ENCODE results near the gene CMC2. TPM values are rescaled to one million over a fixed set of nuclear protein-coding genes. Genes with fewer than 3 reads are reported as not detected.

The CMC2 gene
- total RNA-seq, 2 experiments from 2014 or later, result 89.1 to 99.8 TPM

DNA sequence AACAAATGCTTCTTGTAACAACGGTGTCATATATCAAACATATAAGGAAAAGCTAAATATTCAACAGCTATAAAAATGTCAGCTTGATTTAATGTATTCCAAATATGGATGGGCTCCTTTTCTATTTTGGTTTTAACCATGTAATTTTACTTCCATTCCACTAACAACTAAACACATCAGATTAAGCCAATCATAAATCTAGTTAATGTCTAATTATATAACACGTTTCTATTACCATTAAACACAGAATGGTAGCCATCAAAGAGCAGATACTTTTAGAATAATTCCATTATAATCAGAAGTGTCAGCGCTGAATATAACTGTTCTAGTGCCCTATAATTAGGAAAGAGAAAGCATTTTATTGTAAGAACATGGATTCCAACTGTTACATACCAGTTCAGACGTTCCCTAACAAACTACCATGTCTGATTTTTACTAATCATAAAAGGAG is 10.0 kb downstream of the CMC2 start:
- Histone ChIP-seq H3K4me2 (ENCODE audit: low read length) (peak overlapping the region; percentile 55; the same call in 1 of the 2 replicates), H3K4me1 (ENCODE audit: insufficient read depth, low read length, poor library complexity, severe bottlenecking) (peaks cover 15% of the 10 kb centered on the region), H3K27ac (ENCODE audit: low read depth, low read length, poor library complexity, severe bottlenecking) (no peak overlapping the region), H3K79me2 (ENCODE audit: insufficient read depth, low read depth, low read length) (peaks cover 92% of the 10 kb centered on the region), H2AFZ (ENCODE audit: low read length) (no peak overlapping the region), H4K20me1 (ENCODE audit: insufficient read depth, low read length) (peaks cover 9% of the 10 kb centered on the region; the same call in 1 of the 2 replicates), H3K9me2 (ENCODE audit: insufficient read depth, low read length) (no peaks in the 10 kb centered on the region), H3K9me3 (ENCODE audit: low read length) (no peaks in the 10 kb centered on the region), H3K36me3 (ENCODE audit: insufficient read depth, low read length) (peaks cover 42% of the 10 kb centered on the region), H3K4me3 (ENCODE audit: low read depth, low read length, poor library complexity, severe bottlenecking) (no peak overlapping the region)
- ChIA-PET POLR2A (interaction anchor here (0.5 to 1.5 kb wide), 2 partner anchors 23 to 318 kb away, joined by 3 to 4 read pairs; partner anchors contain the start of gene GAN), CTCF (ENCODE audit: unreplicated experiment) (no interaction called here)
- BruUV-seq (replicated peaks), result TSS peak; percentile 46
- intact Hi-C loops (cut with micrococcal nuclease; ENCODE audit: unreplicated experiment), result no loop called here
- TF ChIP-seq, protein P1, sequence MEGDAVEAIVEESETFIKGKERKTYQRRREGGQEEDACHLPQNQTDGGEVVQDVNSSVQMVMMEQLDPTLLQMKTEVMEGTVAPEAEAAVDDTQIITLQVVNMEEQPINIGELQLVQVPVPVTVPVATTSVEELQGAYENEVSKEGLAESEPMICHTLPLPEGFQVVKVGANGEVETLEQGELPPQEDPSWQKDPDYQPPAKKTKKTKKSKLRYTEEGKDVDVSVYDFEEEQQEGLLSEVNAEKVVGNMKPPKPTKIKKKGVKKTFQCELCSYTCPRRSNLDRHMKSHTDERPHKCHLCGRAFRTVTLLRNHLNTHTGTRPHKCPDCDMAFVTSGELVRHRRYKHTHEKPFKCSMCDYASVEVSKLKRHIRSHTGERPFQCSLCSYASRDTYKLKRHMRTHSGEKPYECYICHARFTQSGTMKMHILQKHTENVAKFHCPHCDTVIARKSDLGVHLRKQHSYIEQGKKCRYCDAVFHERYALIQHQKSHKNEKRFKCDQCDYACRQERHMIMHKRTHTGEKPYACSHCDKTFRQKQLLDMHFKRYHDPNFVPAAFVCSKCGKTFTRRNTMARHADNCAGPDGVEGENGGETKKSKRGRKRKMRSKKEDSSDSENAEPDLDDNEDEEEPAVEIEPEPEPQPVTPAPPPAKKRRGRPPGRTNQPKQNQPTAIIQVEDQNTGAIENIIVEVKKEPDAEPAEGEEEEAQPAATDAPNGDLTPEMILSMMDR (conservative IDR thresholded peaks at IDR 0.05; ENCODE audit: low read length), result no peak
- no peak for TF ChIP-seq EZH2phosphoT487 (IDR thresholded peaks at IDR 0.05; ENCODE audit: borderline replicate concordance, low read depth, low read length)
- no peak for DNase-seq (ENCODE audit: low spot score)

DNA sequence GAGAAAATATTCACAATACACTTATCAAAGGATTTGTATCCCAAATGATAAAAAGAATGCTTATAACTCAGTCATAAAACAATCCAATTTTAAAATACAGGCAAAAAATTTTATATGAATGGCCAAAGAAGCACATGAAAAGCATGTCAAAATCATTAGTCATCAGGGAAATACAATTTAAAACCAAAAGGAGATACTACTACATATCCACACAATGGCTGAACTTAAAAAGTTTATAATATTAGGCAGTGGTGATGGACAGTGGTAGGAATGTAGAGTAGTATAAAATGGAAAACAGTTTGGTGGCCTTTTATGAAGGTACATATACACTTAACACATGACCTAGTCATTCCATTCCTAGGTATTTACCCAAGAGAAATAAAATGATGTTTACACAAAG is 12.2 kb downstream of the CMC2 start:
- intact Hi-C loops (cut with micrococcal nuclease; ENCODE audit: unreplicated experiment), result no loop called here
- TF ChIP-seq, protein P1 (conservative IDR thresholded peaks at IDR 0.05; ENCODE audit: low read length), result no peak
- no peak for TF ChIP-seq EZH2phosphoT487 (IDR thresholded peaks at IDR 0.05; ENCODE audit: borderline replicate concordance, low read depth, low read length)
- H3K4me2 ChIP-seq (ENCODE audit: low read length), result no peak overlapping the region
- no peak overlapping the region for H2AFZ ChIP-seq (ENCODE audit: low read length)
- CTCF ChIA-PET (ENCODE audit: unreplicated experiment), result no interaction called here
- DNase-seq (ENCODE audit: low spot score), result no peak
- no TSS peak for BruUV-seq (replicated peaks)
- no peaks in the 10 kb centered on the region for H3K9me2 ChIP-seq (ENCODE audit: insufficient read depth, low read length)
- no peak overlapping the region for H3K4me3 ChIP-seq (ENCODE audit: low read depth, low read length, poor library complexity, severe bottlenecking)
- H3K79me2 ChIP-seq (ENCODE audit: insufficient read depth, low read depth, low read length), result peaks cover 83% of the 10 kb centered on the region
- peaks cover 15% of the 10 kb centered on the region for H3K4me1 ChIP-seq (ENCODE audit: insufficient read depth, low read length, poor library complexity, severe bottlenecking)
- H3K27ac ChIP-seq (ENCODE audit: low read depth, low read length, poor library complexity, severe bottlenecking), result no peak overlapping the region
- peaks cover 9% of the 10 kb centered on the region; the same call in 1 of the 2 replicates for H4K20me1 ChIP-seq (ENCODE audit: insufficient read depth, low read length)
- POLR2A ChIA-PET, result interaction anchor here (0.6 to 1.5 kb wide), 4 partner anchors 10 to 125 kb away, joined by 3 to 5 read pairs (median 4); no protein-coding TSS in a partner anchor
- H3K9me3 ChIP-seq (ENCODE audit: low read length), result no peaks in the 10 kb centered on the region
- H3K36me3 ChIP-seq (ENCODE audit: insufficient read depth, low read length), result peaks cover 46% of the 10 kb centered on the region

DNA sequence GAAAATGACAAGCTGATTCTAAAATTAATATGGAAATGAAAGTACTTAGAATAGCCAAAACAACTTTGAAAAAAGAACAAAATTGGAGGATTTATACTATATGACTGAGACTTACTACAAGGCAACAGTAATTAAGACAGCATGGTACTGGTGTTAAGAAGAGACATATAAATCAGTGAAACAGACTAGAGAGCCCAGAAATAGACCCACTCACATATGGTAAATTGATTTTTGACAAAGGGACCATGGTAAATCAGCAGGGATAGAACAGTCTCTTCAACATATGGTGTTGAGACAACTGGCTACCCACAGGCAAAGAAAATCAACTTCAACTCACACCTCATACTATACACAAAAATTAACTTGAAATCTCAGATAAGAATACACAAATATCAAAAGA is 12.9 kb downstream of the CMC2 start:
- no peak overlapping the region for H3K4me3 ChIP-seq (ENCODE audit: low read depth, low read length, poor library complexity, severe bottlenecking)
- H4K20me1 ChIP-seq (ENCODE audit: insufficient read depth, low read length), result peaks cover 9% of the 10 kb centered on the region; the same call in 1 of the 2 replicates
- CTCF ChIA-PET (ENCODE audit: unreplicated experiment), result no interaction called here
- H3K36me3 ChIP-seq (ENCODE audit: insufficient read depth, low read length), result peaks cover 46% of the 10 kb centered on the region
- no peak for TF ChIP-seq EZH2phosphoT487 (IDR thresholded peaks at IDR 0.05; ENCODE audit: borderline replicate concordance, low read depth, low read length)
- TF ChIP-seq, protein P1 (conservative IDR thresholded peaks at IDR 0.05; ENCODE audit: low read length), result no peak
- H3K9me3 ChIP-seq (ENCODE audit: low read length), result no peaks in the 10 kb centered on the region
- H2AFZ ChIP-seq (ENCODE audit: low read length), result no peak overlapping the region
- H3K4me2 ChIP-seq (ENCODE audit: low read length), result no peak overlapping the region
- H3K4me1 ChIP-seq (ENCODE audit: insufficient read depth, low read length, poor library complexity, severe bottlenecking), result peaks cover 15% of the 10 kb centered on the region
- intact Hi-C loops (cut with micrococcal nuclease; ENCODE audit: unreplicated experiment), result no loop called here
- DNase-seq (ENCODE audit: low spot score), result no peak
- POLR2A ChIA-PET, result interaction anchor here (0.7 to 1.5 kb wide), 4 partner anchors 9 to 17 kb away, joined by 3 to 5 read pairs (median 4); no protein-coding TSS in a partner anchor
- H3K79me2 ChIP-seq (ENCODE audit: insufficient read depth, low read depth, low read length), result peaks cover 77% of the 10 kb centered on the region
- no peaks in the 10 kb centered on the region for H3K9me2 ChIP-seq (ENCODE audit: insufficient read depth, low read length)
- BruUV-seq (replicated peaks), result no TSS peak
- H3K27ac ChIP-seq (ENCODE audit: low read depth, low read length, poor library complexity, severe bottlenecking), result no peak overlapping the region

Measured in OCI-LY7 (cell line).